ENCODE measurements around the gene CAMSAP2.

DNA sequence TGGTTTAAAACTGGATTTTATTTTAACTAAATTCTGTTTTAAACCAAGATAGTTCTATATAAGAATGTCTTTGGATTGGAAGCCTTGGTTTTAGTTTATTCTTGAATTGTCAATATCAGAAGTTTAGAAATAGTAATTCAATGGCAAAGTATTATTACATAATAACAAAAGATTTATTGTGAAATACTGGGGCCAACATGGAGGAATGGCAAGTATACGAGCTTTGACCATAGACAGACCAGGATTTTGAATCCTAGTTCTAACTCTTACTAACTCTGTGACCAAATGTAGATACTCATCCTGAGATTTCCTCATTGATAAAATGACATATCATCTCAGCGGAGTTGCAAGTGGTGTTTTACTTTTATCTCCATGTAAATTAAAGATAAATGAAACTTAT lies 63.3 kb downstream of the CAMSAP2 start:
- TF ChIP-seq USF1 (IDR thresholded peaks at IDR 0.05), result no peak
- no peak for TF ChIP-seq TAF1 (IDR thresholded peaks at IDR 0.05; ENCODE audit: low read depth)
- no peak for TF ChIP-seq ZBTB7A (IDR thresholded peaks at IDR 0.05; ENCODE audit: low read depth)
- TF ChIP-seq, protein P1, sequence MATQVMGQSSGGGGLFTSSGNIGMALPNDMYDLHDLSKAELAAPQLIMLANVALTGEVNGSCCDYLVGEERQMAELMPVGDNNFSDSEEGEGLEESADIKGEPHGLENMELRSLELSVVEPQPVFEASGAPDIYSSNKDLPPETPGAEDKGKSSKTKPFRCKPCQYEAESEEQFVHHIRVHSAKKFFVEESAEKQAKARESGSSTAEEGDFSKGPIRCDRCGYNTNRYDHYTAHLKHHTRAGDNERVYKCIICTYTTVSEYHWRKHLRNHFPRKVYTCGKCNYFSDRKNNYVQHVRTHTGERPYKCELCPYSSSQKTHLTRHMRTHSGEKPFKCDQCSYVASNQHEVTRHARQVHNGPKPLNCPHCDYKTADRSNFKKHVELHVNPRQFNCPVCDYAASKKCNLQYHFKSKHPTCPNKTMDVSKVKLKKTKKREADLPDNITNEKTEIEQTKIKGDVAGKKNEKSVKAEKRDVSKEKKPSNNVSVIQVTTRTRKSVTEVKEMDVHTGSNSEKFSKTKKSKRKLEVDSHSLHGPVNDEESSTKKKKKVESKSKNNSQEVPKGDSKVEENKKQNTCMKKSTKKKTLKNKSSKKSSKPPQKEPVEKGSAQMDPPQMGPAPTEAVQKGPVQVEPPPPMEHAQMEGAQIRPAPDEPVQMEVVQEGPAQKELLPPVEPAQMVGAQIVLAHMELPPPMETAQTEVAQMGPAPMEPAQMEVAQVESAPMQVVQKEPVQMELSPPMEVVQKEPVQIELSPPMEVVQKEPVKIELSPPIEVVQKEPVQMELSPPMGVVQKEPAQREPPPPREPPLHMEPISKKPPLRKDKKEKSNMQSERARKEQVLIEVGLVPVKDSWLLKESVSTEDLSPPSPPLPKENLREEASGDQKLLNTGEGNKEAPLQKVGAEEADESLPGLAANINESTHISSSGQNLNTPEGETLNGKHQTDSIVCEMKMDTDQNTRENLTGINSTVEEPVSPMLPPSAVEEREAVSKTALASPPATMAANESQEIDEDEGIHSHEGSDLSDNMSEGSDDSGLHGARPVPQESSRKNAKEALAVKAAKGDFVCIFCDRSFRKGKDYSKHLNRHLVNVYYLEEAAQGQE (IDR thresholded peaks at IDR 0.05; ENCODE audit: low read depth), result no peak
- TF ChIP-seq CEBPB (IDR thresholded peaks at IDR 0.05), result no peak
- TF ChIP-seq, protein P2, sequence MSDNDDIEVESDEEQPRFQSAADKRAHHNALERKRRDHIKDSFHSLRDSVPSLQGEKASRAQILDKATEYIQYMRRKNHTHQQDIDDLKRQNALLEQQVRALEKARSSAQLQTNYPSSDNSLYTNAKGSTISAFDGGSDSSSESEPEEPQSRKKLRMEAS (IDR thresholded peaks at IDR 0.05), result no peak
- no peak for TF ChIP-seq EP300 (IDR thresholded peaks at IDR 0.05; ENCODE audit: borderline replicate concordance)
- no peak for TF ChIP-seq EGR1 (IDR thresholded peaks at IDR 0.05)

Data from Ishikawa (cell line).